H7 (cell line): Measurements from ENCODE around the gene OSTC. TPM values are rescaled to one million over a fixed set of nuclear protein-coding genes. Genes with fewer than 3 reads are reported as not detected.

Experiments
- DNase-seq: peaks from one replicate; pipeline ENCODE4 v3.0.0; 2012
- H3K27me3 ChIP-seq: 2 replicates; pipeline ENCODE4 v1.6.0; 2011; ENCODE audit warnings: mild to moderate bottlenecking, low read length; ENCODE audit not compliant: control insufficient read depth, insufficient read depth
- H3K36me3 ChIP-seq: replicated peaks from 2 replicates; pipeline ENCODE4 v1.5.1; 2011; ENCODE audit warnings: low read length; ENCODE audit not compliant: control insufficient read depth, insufficient read depth
- H3K4me3 ChIP-seq: 2 replicates; pipeline ENCODE4 v1.5.1; 2011; ENCODE audit warnings: low read depth, mild to moderate bottlenecking, control low read depth, low read length, moderate library complexity; ENCODE audit not compliant: insufficient read depth
- total RNA-seq: library from RNA; depleted of rRNA; stranded (reverse); fragments of >200 nt; shearing (Covaris generic); gene quantifications from 2 replicates; pipeline ENCODE4 v1.2.3, GENCODE V29; 2014; rRNA removed

The OSTC gene
- 171 and 183 TPM in 2 replicates for total RNA-seq

- DNase-seq, result peak; percentile 87
- no peaks in the 10 kb centered on the region for H3K27me3 ChIP-seq
These were observed at the start of gene OSTC for GRCh38 chr4:108650212-108651013. Gene OSTC (plus strand): TSS chr4:108650599. CDS start chr4:108650656, 57 bp downstream.

GRCh38 chr4:108601106-108601505 lies 49.3 kb upstream of the OSTC start:
- no peak overlapping the region for H3K4me3 ChIP-seq
- DNase-seq, result no peak
- no peaks in the 10 kb centered on the region for H3K27me3 ChIP-seq
- H3K36me3 ChIP-seq, result no peaks in the 10 kb centered on the region

More at GRCh38 chr4:108650212-108651013, at the start of gene OSTC:
- peak within 1 kb of the TSS; percentile 87 for H3K4me3 ChIP-seq
- no peaks in the 10 kb centered on the region for H3K36me3 ChIP-seq

DNA sequence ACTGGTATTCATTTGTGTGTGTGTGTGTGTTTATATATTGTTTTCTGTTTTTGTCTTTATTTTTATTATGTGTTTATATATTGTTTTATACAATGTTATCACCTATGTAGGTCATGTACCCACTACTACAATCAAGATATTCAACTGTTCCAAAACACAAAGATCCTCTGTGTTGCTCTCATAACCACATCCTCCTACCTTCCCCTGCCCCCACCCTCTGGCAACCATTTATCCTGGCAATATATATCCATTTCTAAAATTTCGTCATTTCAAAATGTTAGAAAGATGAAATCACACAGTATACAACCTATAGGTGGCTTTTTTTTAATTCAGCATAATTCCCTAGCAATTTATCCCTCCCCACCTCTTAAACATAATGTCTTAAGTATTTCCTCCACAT lies 48.9 kb upstream of the OSTC start:
- H3K4me3 ChIP-seq, result no peak overlapping the region
- no peak for DNase-seq
- H3K27me3 ChIP-seq, result no peaks in the 10 kb centered on the region
- H3K36me3 ChIP-seq, result no peaks in the 10 kb centered on the region

- no peak for DNase-seq
- H3K36me3 ChIP-seq, result no peaks in the 10 kb centered on the region
- H3K4me3 ChIP-seq, result no peak overlapping the region
- H3K27me3 ChIP-seq, result no peaks in the 10 kb centered on the region
These were observed 48.2 kb upstream of the OSTC start for GRCh38 chr4:108602163-108602562.

DNA sequence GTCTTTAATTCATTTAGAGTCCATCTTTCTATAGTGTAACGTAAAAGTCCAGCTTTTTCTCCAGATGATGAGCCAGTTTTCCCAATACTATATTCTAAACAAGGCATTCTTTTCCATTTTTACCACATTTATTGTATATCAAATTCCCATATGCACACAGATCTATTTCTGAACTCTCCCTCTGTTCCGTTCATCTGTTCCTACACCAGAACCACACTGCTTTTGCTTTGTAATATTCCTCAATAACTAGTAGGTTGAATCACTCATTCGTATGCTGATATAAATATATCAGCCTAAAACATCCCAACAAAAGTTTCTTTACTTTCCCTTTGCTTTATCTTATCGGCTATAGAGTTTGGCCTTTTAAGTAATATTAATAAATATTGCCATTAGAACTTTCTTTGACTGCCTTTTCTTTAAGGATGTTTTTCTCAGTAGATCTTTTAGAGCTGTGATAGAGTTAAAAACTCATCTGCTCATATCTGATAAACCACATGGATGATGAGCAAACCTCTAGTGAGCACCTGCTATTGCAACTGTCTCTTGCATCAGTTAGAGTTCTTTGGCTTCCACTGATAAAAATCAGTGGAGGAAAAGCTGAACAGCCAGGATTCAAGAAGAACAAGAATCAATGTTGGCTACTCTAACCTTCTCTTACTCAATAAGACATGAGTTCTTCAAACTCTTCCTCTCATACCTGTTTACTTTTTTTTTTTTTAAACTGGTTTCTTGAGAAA lies 43.2 kb upstream of the OSTC start:
- no peak for DNase-seq
- Histone ChIP-seq H3K4me3 (no peak overlapping the region), H3K27me3 (no peaks in the 10 kb centered on the region), H3K36me3 (no peaks in the 10 kb centered on the region)

GRCh38 chr4:108611365-108611764 lies 39.0 kb upstream of the OSTC start:
- no peak overlapping the region for H3K4me3 ChIP-seq
- DNase-seq, result no peak
- H3K27me3 ChIP-seq, result no peaks in the 10 kb centered on the region
- no peaks in the 10 kb centered on the region for H3K36me3 ChIP-seq

GRCh38 chr4:108612365-108612764 lies 38.0 kb upstream of the OSTC start:
- no peak overlapping the region for H3K4me3 ChIP-seq
- H3K36me3 ChIP-seq, result no peaks in the 10 kb centered on the region
- no peak for DNase-seq
- no peaks in the 10 kb centered on the region for H3K27me3 ChIP-seq

DNA sequence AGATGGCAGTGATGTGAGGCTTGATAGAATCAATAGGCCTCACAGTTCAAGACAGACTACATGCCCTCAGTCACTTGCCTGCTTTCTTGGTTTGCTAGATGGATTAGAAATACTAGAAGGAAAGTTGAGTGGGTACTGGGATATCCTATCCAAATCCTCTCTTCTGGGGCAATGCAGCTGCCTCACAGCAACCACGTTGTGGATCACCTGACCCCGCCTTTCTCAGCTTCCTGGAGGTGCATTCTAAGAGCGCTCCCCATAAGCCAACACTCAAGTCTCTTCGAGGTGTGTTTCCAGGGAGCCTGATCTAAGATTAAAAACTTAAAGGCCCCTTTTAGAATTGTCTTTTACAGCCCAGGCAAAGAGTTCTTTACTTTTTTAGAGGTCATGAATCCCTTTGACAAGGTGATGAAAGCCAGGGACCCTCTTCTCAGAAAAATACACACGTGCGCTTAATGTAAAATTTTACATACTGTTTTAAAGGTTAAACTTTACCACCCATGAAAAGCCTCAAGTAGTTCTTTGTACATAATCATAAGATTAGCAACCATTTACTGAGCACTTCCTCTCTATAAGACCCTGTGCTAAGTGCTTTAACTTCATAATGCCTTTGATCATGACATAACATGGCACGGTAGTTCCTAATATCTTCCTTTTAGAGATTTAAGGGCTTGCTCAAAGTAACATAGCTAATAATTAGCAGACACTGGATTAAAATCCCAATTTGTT lies 30.9 kb upstream of the OSTC start:
- no peaks in the 10 kb centered on the region for H3K27me3 ChIP-seq
- no peak overlapping the region; the same call in 1 of the 2 replicates for H3K4me3 ChIP-seq
- peaks cover 21% of the 10 kb centered on the region for H3K36me3 ChIP-seq
- DNase-seq, result no peak

GRCh38 chr4:108620101-108620932 lies 30.1 kb upstream of the OSTC start, which contains the start of gene RPL34:
Gene RPL34 (plus strand): TSS chr4:108620576. CDS start chr4:108621960, 1,384 bp downstream.
- Histone ChIP-seq H3K36me3 (peaks cover 25% of the 10 kb centered on the region), H3K4me3 (peak within 1 kb of the TSS; percentile 83), H3K27me3 (no peaks in the 10 kb centered on the region)
- DNase-seq, result peak; percentile 63

GRCh38 chr4:108620933-108621905 lies 29.2 kb upstream of the OSTC start:
- Histone ChIP-seq H3K27me3 (no peaks in the 10 kb centered on the region), H3K36me3 (peaks cover 31% of the 10 kb centered on the region), H3K4me3 (peak overlapping the region; percentile 83)
- no peak for DNase-seq

DNA sequence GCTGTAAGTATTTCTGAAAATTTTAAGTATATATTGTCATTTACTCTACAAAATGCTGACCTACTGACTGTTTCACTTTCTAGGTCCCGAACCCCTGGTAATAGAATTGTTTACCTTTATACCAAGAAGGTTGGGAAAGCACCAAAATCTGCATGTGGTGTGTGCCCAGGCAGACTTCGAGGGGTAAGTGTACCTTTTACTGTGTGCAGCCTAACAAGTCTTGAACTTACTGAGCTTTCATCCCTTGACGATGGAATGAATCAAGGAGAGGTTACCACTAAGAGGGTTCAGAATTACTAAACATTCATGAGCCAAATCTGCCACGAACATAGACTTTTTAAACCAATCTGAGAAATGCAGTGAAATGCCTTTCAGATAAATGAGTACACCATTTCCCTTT lies 28.4 kb upstream of the OSTC start:
- peaks cover 34% of the 10 kb centered on the region for H3K36me3 ChIP-seq
- DNase-seq, result no peak
- H3K4me3 ChIP-seq, result no peak overlapping the region
- H3K27me3 ChIP-seq, result no peaks in the 10 kb centered on the region

- H3K27me3 ChIP-seq, result no peaks in the 10 kb centered on the region
- peaks cover 35% of the 10 kb centered on the region for H3K36me3 ChIP-seq
- no peak overlapping the region for H3K4me3 ChIP-seq
- DNase-seq, result no peak
These were observed 27.6 kb upstream of the OSTC start for GRCh38 chr4:108622828-108623227.
